Pancreas (tissue), 10 donors: ENCODE data around the gene TMEM39A. TPM values are rescaled to one million over a fixed set of nuclear protein-coding genes. Genes with fewer than 3 reads are reported as not detected.

ENCODE experiments used
- ATAC-seq, 4 donors: fragments of 200-7000 bp; cut with Tn5 transposase; one replicate each; pipeline versions ENCODE4 v1.8.0 to v1.9.1; 2020; ENCODE audit warnings: mild to moderate bottlenecking in 4 of 4, moderate library complexity in 4 of 4
- DNase-seq, 6 donors: peaks; one replicate each; pipeline ENCODE4 v3.0.0-alpha.2; 2020
- FAIRE-seq: peaks from 2 replicates; lab custom pipeline; 2012; peaks lifted over from hg19 to GRCh38; lab: Jason Lieb, UNC
- H3K27ac ChIP-seq, 4 donors: fragments of 200-600 bp; sonication (generic); 1 replicate in 3 of 4; 2 replicates in 1 of 4; pipeline versions ENCODE4 v1.5.0 to v1.8.0; 2020
- H3K27me3 ChIP-seq, 4 donors: fragments of 200-600 bp; one replicate each; pipeline ENCODE4 v1.8.0; 2021
- H3K36me3 ChIP-seq, 3 donors: fragments of 200-600 bp; sonication (generic) in 1 of 3; one replicate each; pipeline versions ENCODE4 v1.5.0 to v1.8.0; 2020 to 2021
- H3K4me1 ChIP-seq, 3 donors: fragments of 200-600 bp; one replicate each; pipeline ENCODE4 v1.8.0; 2021
- H3K4me3 ChIP-seq, 4 donors: fragments of 200-600 bp; sonication (generic) in 2 of 4; one replicate each; pipeline versions ENCODE4 v1.5.0 to v1.8.0; 2020 to 2021
- H3K9me3 ChIP-seq, 4 donors: fragments of 200-600 bp; one replicate each; pipeline ENCODE4 v1.8.0; 2021
- CTCF ChIP-seq, 4 donors: fragments of 200-600 bp; sonication (generic) in 3 of 4; IDR thresholded peaks; one replicate each; pipeline versions ENCODE4 v1.5.0 to v1.8.0; 2021; ENCODE audit warnings: antibody characterized with exemption in 4 of 4
- WGBS, 2 donors: extraction: QIAGEN DNeasy Blood & Tissue Kit; methylation state at CpG; one replicate each; pipeline ENCODE4 v1.1.7; 2013; 5-methylcytosine and 5-hydroxymethylcytosine counted together
- intact Hi-C, 3 donors: fragments of 100-400 bp; cut with DNase I; formaldehyde crosslinking; loops; one replicate each; pipeline versions ENCODE4 v1.11.1 to v1.14.2; 2022
- polyA plus RNA-seq, 2 donors: library from polyadenylated mRNA; stranded (reverse); fragments of 200-250 nt; gene quantifications; one replicate each; pipeline ENCODE4 v1.2.3, GENCODE V29; 2013
- total RNA-seq, 6 donors: library from RNA; stranded (reverse); fragmentation: NEBNext Ultra II Directional in 4 of 6; extraction: Animal tissue kit (Norgen Biotek cat#: 25700) in 4 of 6; gene quantifications; one replicate each; pipeline versions ENCODE4 v1.2.1 to v1.2.4, GENCODE V29; 2021 to 2023
- donor health status: healthy with polysubstance abuse.
- donor health status: DM: no; HTN: no; CAD: no; lungs with moderate emphysema.
- donor health status: DM: no; HTN: no; CAD: no.
- donor health status: control.
- donor health status: control.
- donor health status: Bipolar disorder and iron deficiency.
- donor health status: DM: yes; HTN: yes; CAD: no.
- donor health status: DM: no; HTN: no; CAD: no.
- donor health status: DM: no; HTN: no; CAD: no.
- donor health status: DM: yes; HTN: yes; CAD: no.

The TMEM39A gene
- total and polyA plus RNA-seq, 8 donors: 12.2 to 41.4 (median 31.9) TPM

- Histone ChIP-seq H3K27me3 (no peaks in the 10 kb centered on the region), H3K9me3 (no peaks in the 10 kb centered on the region), H3K27ac (no peak overlapping the region), H3K4me3 (no peak overlapping the region), H3K4me1 (no peaks in the 10 kb centered on the region), H3K36me3 (peaks cover 9 to 89% (median 74%) of the 10 kb centered on the region in 3 donors)
- TF ChIP-seq CTCF (IDR thresholded peaks at IDR 0.05): no peak
- FAIRE-seq (no peak), DNase-seq (no peak), ATAC-seq (no peak)
- 95 to 98% methylated on average over 3 of the region's 3 CpGs for WGBS, 2 donors
- intact Hi-C loops: no loop called here
These were observed 29.6 kb downstream of the TMEM39A start for GRCh38 chr3:119433613-119434325.

DNA sequence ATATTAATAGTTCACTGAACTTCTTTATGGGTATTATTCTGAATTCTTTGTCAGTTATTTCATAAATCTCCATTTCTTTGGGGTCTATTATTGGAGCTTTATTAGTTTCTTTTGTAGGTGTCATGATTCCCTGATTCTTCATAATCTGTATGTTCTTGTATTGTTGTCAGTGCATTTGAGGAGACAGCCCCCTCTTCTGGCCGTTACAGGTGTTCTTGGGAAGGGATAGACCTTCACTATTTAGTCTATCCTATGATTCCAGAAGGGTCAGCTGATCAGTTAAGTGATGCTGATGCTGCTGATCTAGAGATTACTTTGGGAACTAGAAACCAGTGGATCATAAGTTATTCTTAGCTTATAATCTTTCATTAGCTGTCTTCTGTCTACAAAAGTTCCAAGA is 34.9 kb downstream of the TMEM39A start:
- DNase-seq (no peak), ATAC-seq (no peak), FAIRE-seq (no peak)
- no peak for TF ChIP-seq CTCF (IDR thresholded peaks at IDR 0.05)
- intact Hi-C loops: no loop called here
- H3K4me1 ChIP-seq: no peaks in the 10 kb centered on the region
- 92 to 95% methylated on average over 1 of the region's 1 CpG for WGBS, 2 donors
- H3K4me3 ChIP-seq: no peak overlapping the region
- H3K9me3 ChIP-seq: peaks cover 0 to 2% (median 0%) of the 10 kb centered on the region in 4 donors
- H3K36me3 ChIP-seq: peaks cover 0 to 44% (median 34%) of the 10 kb centered on the region in 3 donors
- no peak overlapping the region for H3K27ac ChIP-seq
- H3K27me3 ChIP-seq: no peaks in the 10 kb centered on the region

DNA sequence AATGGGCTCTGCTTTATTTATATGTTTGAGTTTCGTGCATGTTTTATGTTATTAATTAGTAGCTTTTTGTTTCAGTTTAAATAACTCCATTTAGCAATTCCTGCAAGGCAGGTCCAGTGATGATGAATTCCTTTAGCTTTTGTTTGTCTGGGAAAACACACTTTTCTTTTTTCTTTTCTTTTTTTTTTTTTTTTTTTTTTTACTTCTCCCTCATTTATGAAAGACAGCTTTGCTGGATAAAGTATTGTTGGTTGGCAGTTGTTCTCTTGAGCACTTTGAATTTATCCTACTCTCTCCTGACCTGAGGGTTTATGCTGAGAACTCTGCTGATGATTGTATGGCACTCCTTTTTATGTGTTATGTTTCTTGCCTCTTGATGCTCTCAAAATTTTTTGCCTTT is 35.7 kb downstream of the TMEM39A start:
- no peak for FAIRE-seq
- no peaks in the 10 kb centered on the region for H3K27me3 ChIP-seq

DNA sequence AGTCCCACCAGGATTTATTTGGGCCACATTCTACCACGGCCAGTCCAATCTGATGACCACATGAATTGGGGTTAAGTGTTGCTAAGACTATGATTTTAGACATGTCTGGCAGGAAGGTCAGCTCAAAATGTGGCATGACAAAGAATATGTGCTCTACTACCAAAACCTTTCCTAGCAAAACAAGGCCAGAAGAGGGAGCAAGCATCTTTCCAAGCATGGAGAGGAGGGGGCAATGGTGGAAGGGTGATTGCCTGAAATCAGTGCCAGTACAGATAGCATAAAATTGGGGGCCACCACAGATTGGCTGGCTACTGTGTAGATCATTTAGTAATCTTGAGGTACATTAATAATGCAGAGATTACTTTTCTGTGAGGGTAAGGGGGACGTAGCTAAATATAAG is 43.2 kb downstream of the TMEM39A start:
- DNase-seq (no peak), ATAC-seq (no peak), FAIRE-seq (no peak)
- Histone ChIP-seq H3K9me3 (no peaks in the 10 kb centered on the region), H3K4me1 (no peaks in the 10 kb centered on the region), H3K27me3 (no peaks in the 10 kb centered on the region), H3K36me3 (no peaks in the 10 kb centered on the region), H3K27ac (no peak overlapping the region), H3K4me3 (no peak overlapping the region)
- WGBS, 2 donors: 64 to 87% methylated on average over 2 of the region's 2 CpGs
- intact Hi-C loops: no loop called here
- no peak for TF ChIP-seq CTCF (IDR thresholded peaks at IDR 0.05)

More for the DNA sequence above, 35.7 kb downstream of the TMEM39A start:
- no peaks in the 10 kb centered on the region for H3K4me1 ChIP-seq
- 95 to 98% methylated on average over 1 of the region's 1 CpG for WGBS, 2 donors
- no peak overlapping the region for H3K4me3 ChIP-seq
- no peak for ATAC-seq
- no peak overlapping the region for H3K27ac ChIP-seq
- H3K36me3 ChIP-seq: peaks cover 0 to 35% (median 28%) of the 10 kb centered on the region in 3 donors
- no peak for TF ChIP-seq CTCF (IDR thresholded peaks at IDR 0.05)
- intact Hi-C loops: no loop called here
- H3K9me3 ChIP-seq: peaks cover 0 to 2% (median 0%) of the 10 kb centered on the region in 4 donors
- no peak for DNase-seq

DNA sequence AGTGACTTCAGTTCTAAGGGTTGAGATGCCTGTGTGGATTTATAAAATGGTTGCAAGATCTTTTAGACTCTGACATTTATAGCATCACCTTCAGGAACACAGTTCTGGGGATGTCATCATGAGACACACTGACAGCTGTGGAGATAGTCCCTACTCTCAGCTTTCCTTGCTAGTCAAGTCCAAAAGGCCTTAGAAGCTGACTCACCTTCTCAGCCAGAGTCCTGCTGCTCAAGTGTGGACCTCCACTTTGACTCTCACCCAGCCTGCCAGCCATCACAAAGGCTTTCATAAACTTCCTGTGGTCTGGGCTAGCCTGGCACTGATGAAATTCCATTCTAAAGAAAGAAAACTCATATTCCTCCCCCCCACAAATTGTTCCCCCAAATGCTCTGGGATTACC is 44.8 kb downstream of the TMEM39A start:
- Histone ChIP-seq H3K4me1 (no peaks in the 10 kb centered on the region), H3K9me3 (no peaks in the 10 kb centered on the region), H3K27ac (no peak overlapping the region), H3K27me3 (no peaks in the 10 kb centered on the region), H3K36me3 (no peaks in the 10 kb centered on the region), H3K4me3 (no peak overlapping the region)
- TF ChIP-seq CTCF (IDR thresholded peaks at IDR 0.05): no peak
- intact Hi-C loops: no loop called here
- no peak for FAIRE-seq
- ATAC-seq: no peak
- DNase-seq: no peak
